Hair follicular keratinocyte (primary cell): ENCODE results near the gene HELLS. TPM values are rescaled to one million over a fixed set of nuclear protein-coding genes. Genes with fewer than 3 reads are reported as not detected.

Source experiments
- total RNA-seq: library from RNA; depleted of rRNA; stranded (reverse); fragments of >200 nt; gene quantifications from 2 replicates; pipeline ENCODE4 v1.2.3, GENCODE V29; 2015

Gene HELLS
- 22.6 and 27.5 TPM in 2 replicates for total RNA-seq

DNA sequence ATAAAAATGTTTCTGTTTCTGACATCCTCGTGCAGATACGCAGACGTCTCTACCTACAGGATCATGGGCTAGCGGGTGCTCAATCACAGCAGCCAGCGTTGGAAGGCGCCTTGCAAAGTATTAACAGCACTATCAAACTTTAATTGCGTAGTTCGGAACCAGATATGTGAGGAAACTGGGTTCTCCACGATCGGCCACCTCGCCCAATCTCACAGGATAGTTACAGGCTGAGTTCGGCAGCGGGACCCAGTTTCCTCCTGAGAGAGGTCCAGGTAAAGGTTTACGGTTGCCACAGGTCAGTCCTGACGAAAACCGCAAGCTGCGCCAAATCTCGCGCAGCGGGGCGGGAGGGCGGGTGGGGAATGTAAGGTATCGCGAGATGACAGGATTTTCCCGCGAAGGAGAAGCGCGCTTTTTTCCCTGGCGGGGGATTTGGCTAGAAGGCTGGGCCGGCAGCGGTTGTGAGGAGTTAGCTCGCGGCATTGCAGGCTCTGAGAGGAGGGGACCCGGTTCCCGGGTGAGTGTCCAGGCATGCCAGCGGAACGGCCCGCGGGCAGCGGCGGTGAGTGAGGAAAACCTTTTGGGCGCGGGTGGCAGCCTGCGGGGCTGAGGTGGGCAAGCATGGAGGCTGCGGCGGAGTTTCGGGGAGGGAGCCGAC, at the start of gene HELLS:
TSS of gene HELLS (plus strand) at position 398 of the 658 bp plus-strand sequence. CDS start at position 532, 134 bp downstream.

Other genes starting within 250 kb of the HELLS start
- 14.7 and 33.0 TPM in 2 replicates for gene NOC3L, start 182.8 kb upstream of the HELLS start, total RNA-seq
- gene TBC1D12, start 143.2 kb upstream of the HELLS start, total RNA-seq, result 5.3 and 6.9 TPM in 2 replicates
- gene CYP2C18, start 137.9 kb downstream of the HELLS start, total RNA-seq, result not detected in 2 replicates
- gene CYP2C19, start 216.9 kb downstream of the HELLS start, total RNA-seq, result not detected in 2 replicates